RWPE2 (cell line): ENCODE measurements around the gene MERTK.

Experiments used
- ATAC-seq: fragments of 200-7000 bp; cut with Tn5 transposase; 3 replicates; pipeline ENCODE4 v1.9.1; 2021; ENCODE audit warnings: low read depth
- DNase-seq: peaks from one replicate; pipeline ENCODE4 v3.0.0-alpha.2; 2020; ENCODE audit warnings: low spot score
- H3K27ac ChIP-seq: fragments of 450-650 bp; 2 replicates; pipeline ENCODE4 v1.5.1; 2017; ENCODE audit warnings: mild to moderate bottlenecking; ENCODE audit not compliant: poor library complexity, severe bottlenecking
- H3K27me3 ChIP-seq: fragments of 250-450 bp; sonication (Bioruptor Pico); 2 replicates; pipeline ENCODE4 v1.5.1; 2021; ENCODE audit warnings: mild to moderate bottlenecking, moderate library complexity; ENCODE audit not compliant: insufficient read depth, poor library complexity, severe bottlenecking
- H3K36me3 ChIP-seq: fragments of 250-450 bp; sonication (Bioruptor Pico); 2 replicates; pipeline ENCODE4 v1.5.1; 2020; ENCODE audit warnings: low read depth, mild to moderate bottlenecking, moderate library complexity
- H3K4me1 ChIP-seq: fragments of 250-450 bp; sonication (Bioruptor Pico); 2 replicates; pipeline ENCODE4 v1.5.1; 2021; ENCODE audit warnings: mild to moderate bottlenecking, moderate library complexity; ENCODE audit not compliant: insufficient read depth, poor library complexity, severe bottlenecking
- H3K4me3 ChIP-seq: fragments of 250-450 bp; sonication (Bioruptor Pico); 2 replicates; pipeline ENCODE4 v1.5.1; 2021; ENCODE audit warnings: mild to moderate bottlenecking, moderate library complexity; ENCODE audit not compliant: severe bottlenecking
- H3K9me3 ChIP-seq: fragments of 250-450 bp; sonication (Bioruptor Pico); 2 replicates; pipeline ENCODE4 v1.5.1; 2021; ENCODE audit warnings: mild to moderate bottlenecking, moderate library complexity; ENCODE audit not compliant: severe bottlenecking
- CTCF ChIP-seq: fragments of 450-650 bp; IDR thresholded peaks from one replicate; pipeline ENCODE4 v1.5.1; 2017; ENCODE audit warnings: mild to moderate bottlenecking, moderate library complexity; ENCODE audit not compliant: poor library complexity, severe bottlenecking

Gene MERTK

GRCh38 chr2:111966241-111966640 is 67.8 kb downstream of the MERTK start:
- TF ChIP-seq CTCF = no peak
- Histone ChIP-seq H3K27ac (no peak overlapping the region), H3K4me1 (no peaks in the 10 kb centered on the region), H3K9me3 (no peaks in the 10 kb centered on the region), H3K4me3 (no peak overlapping the region), H3K36me3 (no peaks in the 10 kb centered on the region), H3K27me3 (no peaks in the 10 kb centered on the region)
- ATAC-seq = no peak
- DNase-seq = no peak

- DNase-seq = no peak
- H3K27ac ChIP-seq = no peak overlapping the region
- H3K4me1 ChIP-seq = no peaks in the 10 kb centered on the region
- no peaks in the 10 kb centered on the region for H3K9me3 ChIP-seq
- ATAC-seq = no peak
- H3K36me3 ChIP-seq = no peaks in the 10 kb centered on the region
- H3K27me3 ChIP-seq = peaks cover 7% of the 10 kb centered on the region
- no peak overlapping the region for H3K4me3 ChIP-seq
- no peak for TF ChIP-seq CTCF
These were observed 68.6 kb downstream of the MERTK start for GRCh38 chr2:111967018-111967417.

- Histone ChIP-seq H3K4me3 (no peak overlapping the region), H3K27ac (no peak overlapping the region), H3K4me1 (peaks cover 5% of the 10 kb centered on the region), H3K36me3 (no peaks in the 10 kb centered on the region), H3K27me3 (peaks cover 24% of the 10 kb centered on the region), H3K9me3 (no peaks in the 10 kb centered on the region)
- no peak for TF ChIP-seq CTCF
- ATAC-seq (no peak), DNase-seq (no peak)
These were observed 72.0 kb downstream of the MERTK start for GRCh38 chr2:111970453-111970852.

- H3K9me3 ChIP-seq = peaks cover 5% of the 10 kb centered on the region
- DNase-seq (no peak), ATAC-seq (no peak)
- peaks cover 24% of the 10 kb centered on the region for H3K27me3 ChIP-seq
- H3K4me3 ChIP-seq = no peak overlapping the region
- TF ChIP-seq CTCF = no peak
- peaks cover 11% of the 10 kb centered on the region for H3K4me1 ChIP-seq
- no peaks in the 10 kb centered on the region for H3K36me3 ChIP-seq
- no peak overlapping the region for H3K27ac ChIP-seq
These were observed 74.7 kb downstream of the MERTK start for GRCh38 chr2:111972955-111973565.

GRCh38 chr2:111973701-111974100 is 75.3 kb downstream of the MERTK start:
- H3K4me1 ChIP-seq = peaks cover 11% of the 10 kb centered on the region
- H3K27ac ChIP-seq = no peak overlapping the region
- no peaks in the 10 kb centered on the region for H3K36me3 ChIP-seq
- H3K9me3 ChIP-seq = peaks cover 5% of the 10 kb centered on the region
- peaks cover 24% of the 10 kb centered on the region for H3K27me3 ChIP-seq
- ATAC-seq = no peak
- DNase-seq = no peak
- TF ChIP-seq CTCF = no peak
- no peak overlapping the region for H3K4me3 ChIP-seq
